ENCODE data around the gene SLC25A46.

DNA sequence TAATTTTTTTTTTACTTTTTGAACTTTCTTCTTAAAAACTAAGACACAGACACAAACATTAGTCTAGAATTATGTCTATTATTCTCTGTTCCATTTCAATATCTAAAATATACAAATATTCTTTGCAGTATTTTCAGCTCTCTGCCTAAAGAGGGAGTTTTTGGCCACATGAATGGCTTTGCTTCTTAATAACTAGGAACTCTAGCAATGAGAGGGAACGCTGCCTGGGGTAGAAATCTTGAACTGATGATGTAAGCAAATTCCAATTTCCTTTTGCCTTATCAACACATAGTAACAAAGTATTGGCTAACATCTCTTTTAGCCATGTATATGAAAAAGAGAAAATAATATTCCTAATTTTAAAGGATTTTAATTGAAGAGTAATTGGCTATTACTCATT, 51.9 kb downstream of the SLC25A46 start:
- TF ChIP-seq, protein P1, sequence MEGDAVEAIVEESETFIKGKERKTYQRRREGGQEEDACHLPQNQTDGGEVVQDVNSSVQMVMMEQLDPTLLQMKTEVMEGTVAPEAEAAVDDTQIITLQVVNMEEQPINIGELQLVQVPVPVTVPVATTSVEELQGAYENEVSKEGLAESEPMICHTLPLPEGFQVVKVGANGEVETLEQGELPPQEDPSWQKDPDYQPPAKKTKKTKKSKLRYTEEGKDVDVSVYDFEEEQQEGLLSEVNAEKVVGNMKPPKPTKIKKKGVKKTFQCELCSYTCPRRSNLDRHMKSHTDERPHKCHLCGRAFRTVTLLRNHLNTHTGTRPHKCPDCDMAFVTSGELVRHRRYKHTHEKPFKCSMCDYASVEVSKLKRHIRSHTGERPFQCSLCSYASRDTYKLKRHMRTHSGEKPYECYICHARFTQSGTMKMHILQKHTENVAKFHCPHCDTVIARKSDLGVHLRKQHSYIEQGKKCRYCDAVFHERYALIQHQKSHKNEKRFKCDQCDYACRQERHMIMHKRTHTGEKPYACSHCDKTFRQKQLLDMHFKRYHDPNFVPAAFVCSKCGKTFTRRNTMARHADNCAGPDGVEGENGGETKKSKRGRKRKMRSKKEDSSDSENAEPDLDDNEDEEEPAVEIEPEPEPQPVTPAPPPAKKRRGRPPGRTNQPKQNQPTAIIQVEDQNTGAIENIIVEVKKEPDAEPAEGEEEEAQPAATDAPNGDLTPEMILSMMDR (IDR thresholded peaks at IDR 0.05): peak in 7 of 12 donors; percentile 15 to 48 (median 37)
- TF ChIP-seq POLR2A (IDR thresholded peaks at IDR 0.05): no peak

Measured in heart left ventricle (tissue), 13 donors.